HepG2 (cell line): Measurements from ENCODE around the gene SNAI3. TPM values are rescaled to one million over a fixed set of nuclear protein-coding genes. Genes with fewer than 3 reads are reported as not detected.

ENCODE experiments used
- ARID4A ChIP-seq: sonication (generic); formaldehyde crosslinking; IDR thresholded peaks from 2 replicates; pipeline ENCODE4 v1.5.0; 2020; ENCODE audit warnings: mild to moderate bottlenecking, missing genetic modification reagents, borderline replicate concordance
- CHD4 ChIP-seq: fragments of 200-600 bp; sonication (generic); IDR thresholded peaks from 2 replicates; pipeline ENCODE4 v1.7.0; 2017; ENCODE audit warnings: mild to moderate bottlenecking, low read length, borderline replicate concordance
- E2F5 ChIP-seq: sonication (generic); formaldehyde crosslinking; conservative IDR thresholded peaks from 2 replicates; pipeline ENCODE4 v1.4.0; 2020; ENCODE audit warnings: missing genetic modification reagents
- FOSL2 ChIP-seq: sonication (generic); formaldehyde crosslinking; IDR thresholded peaks from 2 replicates; pipeline ENCODE4 v1.4.0; 2020; ENCODE audit warnings: missing genetic modification reagents
- FOXC1 ChIP-seq: sonication (generic); formaldehyde crosslinking; IDR thresholded peaks from 2 replicates; pipeline ENCODE4 v1.8.0; 2022; ENCODE audit warnings: mild to moderate bottlenecking, missing genetic modification reagents, borderline replicate concordance
- FUBP1 ChIP-seq: sonication (generic); formaldehyde crosslinking; IDR thresholded peaks from 2 replicates; pipeline ENCODE4 v1.5.1; 2020; ENCODE audit warnings: missing genetic modification reagents, mild to moderate bottlenecking, borderline replicate concordance
- PCBP2 ChIP-seq: fragments of 200-400 bp; formaldehyde crosslinking; optimal IDR thresholded peaks from 2 replicates; pipeline ENCODE3; 2018; ENCODE audit warnings: low read length, low read depth; ENCODE audit not compliant: poor library complexity, severe bottlenecking
- REL ChIP-seq: sonication (generic); formaldehyde crosslinking; conservative IDR thresholded peaks from 2 replicates; pipeline ENCODE4 v1.8.0; 2022; ENCODE audit warnings: mild to moderate bottlenecking, missing genetic modification reagents, moderate library complexity
- SKI ChIP-seq: fragments of 450-650 bp; IDR thresholded peaks from one replicate; pipeline ENCODE4 v1.6.1; 2018; ENCODE audit warnings: mild to moderate bottlenecking; ENCODE audit not compliant: partially characterized antibody
- SOX6 ChIP-seq, 2 experiments: fragments of 450-650 bp in 1 of 2; sonication (generic) in 1 of 2; formaldehyde crosslinking in 1 of 2; IDR thresholded peaks; 2 replicates each; pipeline versions ENCODE4 v1.4.0 to v1.6.1; 2017 to 2020; ENCODE audit warnings: antibody characterized with exemption in 1 of 2, mild to moderate bottlenecking in 1 of 2, missing genetic modification reagents in 1 of 2
- TBP ChIP-seq: sonication (generic); formaldehyde crosslinking; IDR thresholded peaks from 2 replicates; pipeline ENCODE4 v1.5.0; 2020; ENCODE audit warnings: missing genetic modification reagents
- THAP7 ChIP-seq: sonication (generic); formaldehyde crosslinking; IDR thresholded peaks from 2 replicates; pipeline ENCODE4 v1.8.1; 2023; ENCODE audit warnings: mild to moderate bottlenecking, missing genetic modification reagents
- ZFP62 ChIP-seq: sonication (generic); formaldehyde crosslinking; IDR thresholded peaks from 2 replicates; pipeline ENCODE4 v1.4.0; 2020; ENCODE audit warnings: missing genetic modification reagents
- ZNF605 ChIP-seq: sonication (generic); formaldehyde crosslinking; IDR thresholded peaks from 2 replicates; pipeline ENCODE4 v1.8.0; 2022; ENCODE audit warnings: mild to moderate bottlenecking, missing genetic modification reagents
- ZNF703 ChIP-seq: sonication (generic); formaldehyde crosslinking; IDR thresholded peaks from 2 replicates; pipeline ENCODE4 v1.5.1; 2020; ENCODE audit warnings: missing genetic modification reagents, mild to moderate bottlenecking, moderate library complexity, borderline replicate concordance
- ZNF784 ChIP-seq: sonication (generic); formaldehyde crosslinking; IDR thresholded peaks from 2 replicates; pipeline ENCODE4 v1.5.1; 2020; ENCODE audit warnings: missing genetic modification reagents, mild to moderate bottlenecking, borderline replicate concordance
- ZSCAN29 ChIP-seq: sonication (generic); formaldehyde crosslinking; conservative IDR thresholded peaks from 2 replicates; pipeline ENCODE4 v1.4.0; 2020; ENCODE audit warnings: mild to moderate bottlenecking, missing genetic modification reagents
- polyA plus RNA-seq, 8 experiments: library from polyadenylated mRNA; depleted of rRNA in 3 of 8; stranded (reverse) in 7 of 8; unstranded in 1 of 8; fragments of >200 nt; fragmentation: Illumina TruSeq in 4 of 8; extraction: Trizol in 4 of 8; gene quantifications; 2 replicates each; pipeline versions ENCODE4 v1.2.1 to v1.2.3, GENCODE V29; 2011 to 2016; ENCODE audit warnings: low read depth in 4 of 8, missing spikeins in 1 of 8, mixed read lengths in 1 of 8; ENCODE audit not compliant: insufficient read depth in 1 of 8
- total RNA-seq, 5 experiments: library from RNA; depleted of rRNA; stranded (reverse); fragments of >200 nt; fragmentation: Illumina TruSeq; extraction: Trizol; gene quantifications; 2 replicates each; pipeline ENCODE4 v1.2.3, GENCODE V29; 2016; ENCODE audit warnings: low read depth in 1 of 5

SNAI3 gene
- total and polyA plus RNA-seq, 2 of the 13 experiments (the other 11 are each of a cell fraction or from before 2014, with no cell fraction given), result 0.09 to 0.18 TPM

- TF ChIP-seq ZSCAN29 (CRISPR knock-in tag) (0 out of 2 replicates have a peak, but pooled peaks have one; percentile 62), PCBP2 (no peak), REL (no peak), SOX6 (IDR thresholded peaks at IDR 0.05) (no peak), SOX6 (CRISPR knock-in tag; IDR thresholded peaks at IDR 0.05) (peak; percentile 72), ZFP62 (CRISPR knock-in tag) (no peak), E2F5 (CRISPR knock-in tag) (no peak; the same call in 1 of the 2 replicates), ZNF605 (CRISPR knock-in tag) (peak; percentile 97), THAP7 (CRISPR knock-in tag) (no peak), ZNF703 (no peak), FOXC1 (CRISPR knock-in tag) (peak; percentile 34; the same call in 1 of the 2 replicates), ARID4A (CRISPR knock-in tag) (peak; percentile 97), SKI (peak; percentile 67), ZNF784 (CRISPR knock-in tag) (0 out of 2 replicates have a peak, but pooled peaks have one; percentile 21), CHD4 (no peak), FOSL2 (CRISPR knock-in tag) (peak; percentile 77), FUBP1 (CRISPR knock-in tag) (0 out of 2 replicates have a peak, but pooled peaks have one; percentile 15), TBP (CRISPR knock-in tag) (no peak)
These were observed 14.6 kb upstream of the SNAI3 start (continued) for GRCh38 chr16:88700636-88701482.
